HepG2 (cell line): Measurements from ENCODE around the gene CYP21A2. TPM values are rescaled to one million over a fixed set of nuclear protein-coding genes. Genes with fewer than 3 reads are reported as not detected.

Source experiments
- ASH2L ChIP-seq: fragments of 300-600, 200-600 bp; sonication (generic); IDR thresholded peaks from 2 replicates; pipeline ENCODE4 v1.7.0; 2017; ENCODE audit warnings: low read depth, mild to moderate bottlenecking, moderate library complexity, mixed read lengths, low read length; ENCODE audit not compliant: insufficient read length
- CBX2 ChIP-seq, 2 experiments: fragments of 200-600 bp in 1 of 2; sonication (generic); formaldehyde crosslinking in 1 of 2; IDR thresholded peaks; 2 replicates each; pipeline versions ENCODE4 v1.7.0 to v1.8.1; 2018 to 2022; ENCODE audit warnings: low read depth in 2 of 2, low read length in 1 of 2, mild to moderate bottlenecking in 1 of 2, missing genetic modification reagents in 1 of 2
- JDP2 ChIP-seq: sonication (generic); formaldehyde crosslinking; IDR thresholded peaks from 2 replicates; pipeline ENCODE4 v1.8.1; 2022; ENCODE audit warnings: missing genetic modification reagents, borderline replicate concordance
- KDM3A ChIP-seq: IDR thresholded peaks from 2 replicates; pipeline ENCODE4 v1.6.1; 2018; ENCODE audit warnings: low read depth, missing compliant biosample characterization
- MED1 ChIP-seq: sonication (generic); formaldehyde crosslinking; IDR thresholded peaks from 2 replicates; pipeline ENCODE4 v1.4.0; 2020; ENCODE audit warnings: missing genetic modification reagents
- MLLT10 ChIP-seq: sonication (generic); formaldehyde crosslinking; IDR thresholded peaks from 2 replicates; pipeline ENCODE4 v1.4.0; 2020; ENCODE audit warnings: missing genetic modification reagents
- PITX1 ChIP-seq: sonication (generic); formaldehyde crosslinking; IDR thresholded peaks from 2 replicates; pipeline ENCODE4 v1.5.1; 2020; ENCODE audit warnings: mild to moderate bottlenecking, missing genetic modification reagents
- SIN3A ChIP-seq: IDR thresholded peaks from 2 replicates; pipeline ENCODE4 v1.6.1; 2011; ENCODE audit warnings: low read depth, mild to moderate bottlenecking, control low read depth, low read length, borderline replicate concordance
- STAG1 ChIP-seq: sonication (generic); formaldehyde crosslinking; IDR thresholded peaks from 2 replicates; pipeline ENCODE4 v1.4.0; 2020; ENCODE audit warnings: missing genetic modification reagents
- TP53 ChIP-seq: sonication (generic); formaldehyde crosslinking; conservative IDR thresholded peaks from 2 replicates; pipeline ENCODE4 v1.4.0; 2020; ENCODE audit warnings: missing genetic modification reagents
- ZKSCAN8 ChIP-seq: IDR thresholded peaks from 2 replicates; pipeline ENCODE4 v1.6.1; 2016; ENCODE audit warnings: borderline replicate concordance, missing genetic modification reagents, missing compliant biosample characterization
- ZNF282 ChIP-seq: fragments of 450-650 bp; IDR thresholded peaks from 2 replicates; pipeline ENCODE4 v1.6.1; 2018; ENCODE audit not compliant: partially characterized antibody
- ZNF337 ChIP-seq: sonication (generic); formaldehyde crosslinking; IDR thresholded peaks from 2 replicates; pipeline ENCODE4 v1.5.1; 2020; ENCODE audit warnings: missing genetic modification reagents, low read depth, mild to moderate bottlenecking, borderline replicate concordance
- ZNF530 ChIP-seq: sonication (generic); formaldehyde crosslinking; IDR thresholded peaks from 2 replicates; pipeline ENCODE4 v1.5.0; 2020; ENCODE audit warnings: low read depth, mild to moderate bottlenecking, missing genetic modification reagents
- ZNF550 ChIP-seq: sonication (generic); formaldehyde crosslinking; IDR thresholded peaks from 2 replicates; pipeline ENCODE4 v1.4.0; 2020; ENCODE audit warnings: mild to moderate bottlenecking, missing genetic modification reagents, borderline replicate concordance
- polyA plus RNA-seq, 8 experiments: library from polyadenylated mRNA; depleted of rRNA in 3 of 8; stranded (reverse) in 7 of 8; unstranded in 1 of 8; fragments of >200 nt; fragmentation: Illumina TruSeq in 4 of 8; extraction: Trizol in 4 of 8; gene quantifications; 2 replicates each; pipeline versions ENCODE4 v1.2.1 to v1.2.3, GENCODE V29; 2011 to 2016; ENCODE audit warnings: low read depth in 4 of 8, missing spikeins in 1 of 8, mixed read lengths in 1 of 8; ENCODE audit not compliant: insufficient read depth in 1 of 8
- total RNA-seq, 5 experiments: library from RNA; depleted of rRNA; stranded (reverse); fragments of >200 nt; fragmentation: Illumina TruSeq; extraction: Trizol; gene quantifications; 2 replicates each; pipeline ENCODE4 v1.2.3, GENCODE V29; 2016; ENCODE audit warnings: low read depth in 1 of 5
- TF ChIP-seq, protein P1 (sequence below): sonication (generic); formaldehyde crosslinking; IDR thresholded peaks from 2 replicates; pipeline ENCODE4 v1.5.0; 2020; ENCODE audit warnings: missing genetic modification reagents
- TF ChIP-seq, protein P2 (sequence below): sonication (generic); formaldehyde crosslinking; IDR thresholded peaks from 2 replicates; pipeline ENCODE4 v1.5.1; 2020; ENCODE audit warnings: missing genetic modification reagents, mild to moderate bottlenecking, borderline replicate concordance
- TF ChIP-seq, protein P3 (sequence below): IDR thresholded peaks from 2 replicates; pipeline ENCODE4 v1.6.1; 2016; ENCODE audit warnings: low read depth
- TF ChIP-seq, protein P4 (sequence below): sonication (generic); formaldehyde crosslinking; IDR thresholded peaks from 2 replicates; pipeline ENCODE4 v1.5.1; 2020; ENCODE audit warnings: mild to moderate bottlenecking, moderate library complexity, missing genetic modification reagents
- TF ChIP-seq, protein P5 (sequence below): sonication (generic); formaldehyde crosslinking; conservative IDR thresholded peaks from 2 replicates; pipeline ENCODE4 v1.4.0; 2020; ENCODE audit warnings: missing genetic modification reagents

Gene CYP21A2
- total and polyA plus RNA-seq, 2 of the 13 experiments (the other 11 are each of a cell fraction or from before 2014, with no cell fraction given) = 1.5 to 6.3 TPM

DNA sequence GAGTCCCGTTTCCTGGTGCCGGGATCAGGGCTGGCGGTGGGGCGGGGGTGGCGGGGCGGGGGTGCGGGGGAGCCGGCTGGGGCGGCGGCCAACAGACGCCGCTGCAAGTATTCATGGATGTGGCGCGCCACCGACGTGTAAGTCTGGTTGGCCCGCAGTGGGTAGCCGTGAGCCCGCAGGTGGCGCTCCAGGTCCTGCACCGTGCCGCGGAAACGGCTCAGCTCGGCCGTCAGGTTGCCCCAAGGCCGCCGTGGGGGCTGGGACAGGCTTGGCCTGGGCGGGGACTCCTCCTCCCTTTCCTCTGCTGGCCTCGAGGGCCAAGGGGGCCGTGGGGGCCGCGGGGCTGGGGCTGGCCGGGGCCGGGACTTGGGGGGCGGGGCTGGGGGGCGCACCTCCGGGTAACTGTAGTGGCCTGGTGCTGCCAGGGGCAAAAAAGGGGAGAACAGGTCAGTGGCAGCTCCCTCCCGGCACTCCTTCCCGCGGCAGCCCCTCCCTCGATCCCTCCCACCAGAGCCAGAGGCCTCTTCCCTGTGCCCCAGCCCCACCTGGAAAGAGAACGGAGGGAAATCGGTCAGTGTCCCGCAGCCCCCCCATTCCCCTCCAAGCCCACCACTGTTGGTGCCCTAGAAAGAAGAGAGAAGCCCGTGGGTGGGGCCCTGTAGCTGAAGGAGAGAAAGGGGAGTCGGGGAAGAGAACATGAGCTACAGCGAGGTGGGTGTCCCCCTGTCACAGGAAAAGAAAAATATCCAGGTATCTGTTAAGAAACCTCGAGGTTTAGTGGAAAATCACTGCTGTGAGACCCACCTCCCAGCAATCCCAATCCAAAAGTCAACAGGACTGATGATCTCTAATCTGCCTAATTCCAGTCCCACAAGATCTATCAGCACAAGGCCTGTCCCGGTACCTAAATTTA is 49.6 kb downstream of the CYP21A2 start (continued):
- TF ChIP-seq ZNF530 (CRISPR knock-in tag) (no peak), SIN3A (no peak), ZNF337 (CRISPR knock-in tag) (no peak), MED1 (CRISPR knock-in tag) (peak; percentile 65), ZNF550 (CRISPR knock-in tag) (no peak), CBX2 (IDR thresholded peaks at IDR 0.05; ENCODE audit: low read depth, low read length) (no peak), CBX2 (CRISPR knock-in tag; IDR thresholded peaks at IDR 0.05; ENCODE audit: low read depth) (no peak), ASH2L (no peak), ZNF282 (no peak), MLLT10 (CRISPR knock-in tag) (no peak), KDM3A (peak; percentile 87; the same call in 1 of the 2 replicates), ZKSCAN8 (CRISPR knock-in tag) (peak; percentile 66; the same call in 1 of the 2 replicates), STAG1 (CRISPR knock-in tag) (peak; percentile 84), TP53 (no peak), PITX1 (CRISPR knock-in tag) (peak; percentile 54; the same call in 1 of the 2 replicates), JDP2 (CRISPR knock-in tag) (no peak)
- TF ChIP-seq, protein P1, sequence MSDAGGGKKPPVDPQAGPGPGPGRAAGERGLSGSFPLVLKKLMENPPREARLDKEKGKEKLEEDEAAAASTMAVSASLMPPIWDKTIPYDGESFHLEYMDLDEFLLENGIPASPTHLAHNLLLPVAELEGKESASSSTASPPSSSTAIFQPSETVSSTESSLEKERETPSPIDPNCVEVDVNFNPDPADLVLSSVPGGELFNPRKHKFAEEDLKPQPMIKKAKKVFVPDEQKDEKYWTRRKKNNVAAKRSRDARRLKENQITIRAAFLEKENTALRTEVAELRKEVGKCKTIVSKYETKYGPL (CRISPR knock-in tag) = no peak
- TF ChIP-seq, protein P2, sequence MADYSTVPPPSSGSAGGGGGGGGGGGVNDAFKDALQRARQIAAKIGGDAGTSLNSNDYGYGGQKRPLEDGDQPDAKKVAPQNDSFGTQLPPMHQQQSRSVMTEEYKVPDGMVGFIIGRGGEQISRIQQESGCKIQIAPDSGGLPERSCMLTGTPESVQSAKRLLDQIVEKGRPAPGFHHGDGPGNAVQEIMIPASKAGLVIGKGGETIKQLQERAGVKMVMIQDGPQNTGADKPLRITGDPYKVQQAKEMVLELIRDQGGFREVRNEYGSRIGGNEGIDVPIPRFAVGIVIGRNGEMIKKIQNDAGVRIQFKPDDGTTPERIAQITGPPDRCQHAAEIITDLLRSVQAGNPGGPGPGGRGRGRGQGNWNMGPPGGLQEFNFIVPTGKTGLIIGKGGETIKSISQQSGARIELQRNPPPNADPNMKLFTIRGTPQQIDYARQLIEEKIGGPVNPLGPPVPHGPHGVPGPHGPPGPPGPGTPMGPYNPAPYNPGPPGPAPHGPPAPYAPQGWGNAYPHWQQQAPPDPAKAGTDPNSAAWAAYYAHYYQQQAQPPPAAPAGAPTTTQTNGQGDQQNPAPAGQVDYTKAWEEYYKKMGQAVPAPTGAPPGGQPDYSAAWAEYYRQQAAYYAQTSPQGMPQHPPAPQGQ = no peak
- TF ChIP-seq, protein P3, sequence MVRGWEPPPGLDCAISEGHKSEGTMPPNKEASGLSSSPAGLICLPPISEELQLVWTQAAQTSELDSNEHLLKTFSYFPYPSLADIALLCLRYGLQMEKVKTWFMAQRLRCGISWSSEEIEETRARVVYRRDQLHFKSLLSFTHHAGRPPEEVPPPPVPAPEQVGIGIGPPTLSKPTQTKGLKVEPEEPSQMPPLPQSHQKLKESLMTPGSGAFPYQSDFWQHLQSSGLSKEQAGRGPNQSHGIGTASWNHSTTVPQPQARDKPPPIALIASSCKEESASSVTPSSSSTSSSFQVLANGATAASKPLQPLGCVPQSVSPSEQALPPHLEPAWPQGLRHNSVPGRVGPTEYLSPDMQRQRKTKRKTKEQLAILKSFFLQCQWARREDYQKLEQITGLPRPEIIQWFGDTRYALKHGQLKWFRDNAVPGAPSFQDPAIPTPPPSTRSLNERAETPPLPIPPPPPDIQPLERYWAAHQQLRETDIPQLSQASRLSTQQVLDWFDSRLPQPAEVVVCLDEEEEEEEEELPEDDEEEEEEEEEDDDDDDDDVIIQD (CRISPR knock-in tag) = no peak
- TF ChIP-seq, protein P4, sequence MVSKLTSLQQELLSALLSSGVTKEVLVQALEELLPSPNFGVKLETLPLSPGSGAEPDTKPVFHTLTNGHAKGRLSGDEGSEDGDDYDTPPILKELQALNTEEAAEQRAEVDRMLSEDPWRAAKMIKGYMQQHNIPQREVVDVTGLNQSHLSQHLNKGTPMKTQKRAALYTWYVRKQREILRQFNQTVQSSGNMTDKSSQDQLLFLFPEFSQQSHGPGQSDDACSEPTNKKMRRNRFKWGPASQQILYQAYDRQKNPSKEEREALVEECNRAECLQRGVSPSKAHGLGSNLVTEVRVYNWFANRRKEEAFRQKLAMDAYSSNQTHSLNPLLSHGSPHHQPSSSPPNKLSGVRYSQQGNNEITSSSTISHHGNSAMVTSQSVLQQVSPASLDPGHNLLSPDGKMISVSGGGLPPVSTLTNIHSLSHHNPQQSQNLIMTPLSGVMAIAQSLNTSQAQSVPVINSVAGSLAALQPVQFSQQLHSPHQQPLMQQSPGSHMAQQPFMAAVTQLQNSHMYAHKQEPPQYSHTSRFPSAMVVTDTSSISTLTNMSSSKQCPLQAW (CRISPR knock-in tag) = peak; percentile 22; the same call in 1 of the 2 replicates
- TF ChIP-seq, protein P5, sequence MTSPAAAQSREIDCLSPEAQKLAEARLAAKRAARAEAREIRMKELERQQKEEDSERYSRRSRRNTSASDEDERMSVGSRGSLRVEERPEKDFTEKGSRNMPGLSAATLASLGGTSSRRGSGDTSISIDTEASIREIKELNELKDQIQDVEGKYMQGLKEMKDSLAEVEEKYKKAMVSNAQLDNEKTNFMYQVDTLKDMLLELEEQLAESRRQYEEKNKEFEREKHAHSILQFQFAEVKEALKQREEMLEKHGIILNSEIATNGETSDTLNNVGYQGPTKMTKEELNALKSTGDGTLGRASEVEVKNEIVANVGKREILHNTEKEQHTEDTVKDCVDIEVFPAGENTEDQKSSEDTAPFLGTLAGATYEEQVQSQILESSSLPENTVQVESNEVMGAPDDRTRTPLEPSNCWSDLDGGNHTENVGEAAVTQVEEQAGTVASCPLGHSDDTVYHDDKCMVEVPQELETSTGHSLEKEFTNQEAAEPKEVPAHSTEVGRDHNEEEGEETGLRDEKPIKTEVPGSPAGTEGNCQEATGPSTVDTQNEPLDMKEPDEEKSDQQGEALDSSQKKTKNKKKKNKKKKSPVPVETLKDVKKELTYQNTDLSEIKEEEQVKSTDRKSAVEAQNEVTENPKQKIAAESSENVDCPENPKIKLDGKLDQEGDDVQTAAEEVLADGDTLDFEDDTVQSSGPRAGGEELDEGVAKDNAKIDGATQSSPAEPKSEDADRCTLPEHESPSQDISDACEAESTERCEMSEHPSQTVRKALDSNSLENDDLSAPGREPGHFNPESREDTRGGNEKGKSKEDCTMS (CRISPR knock-in tag) = no peak
